WTC11 (cell line): ENCODE results near the gene TMIE. TPM values are rescaled to one million over a fixed set of nuclear protein-coding genes. Genes with fewer than 3 reads are reported as not detected.

Source experiments
- ATAC-seq: fragments of 200-7000 bp; cut with Tn5 transposase; 2 replicates; pipeline ENCODE4 v1.10.0; 2021; ENCODE audit warnings: mild to moderate bottlenecking, moderate library complexity
- CTCF ChIA-PET: fragments of 300-600 bp; sonication (Branson Sonifier 250); formaldehyde crosslinking; loops from one replicate; lab custom pipeline; 2021; ENCODE audit warnings: antibody characterized with exemption; lab: Charles Lee
- POLR2A ChIA-PET: fragments of 350-600 bp; sonication (Branson Sonifier 250); formaldehyde crosslinking; loops from one replicate; lab custom pipeline; 2021; ENCODE audit warnings: antibody characterized with exemption; lab: Charles Lee
- DNase-seq: peaks from one replicate; pipeline ENCODE4 v3.0.0; 2021; ENCODE audit warnings: low spot score
- H3K27ac Mint-ChIP-seq: 2 replicates; pipeline ENCODE4 v1.8.0; 2021; ENCODE audit warnings: mixed read lengths
- H3K27me3 Mint-ChIP-seq: 2 replicates; pipeline ENCODE4 v1.8.0; 2021; ENCODE audit warnings: low read depth, mild to moderate bottlenecking, moderate library complexity, mixed read lengths
- H3K36me3 Mint-ChIP-seq: 2 replicates; pipeline ENCODE4 v1.8.0; 2021; ENCODE audit warnings: mixed read lengths
- H3K4me1 Mint-ChIP-seq: 2 replicates; pipeline ENCODE4 v1.8.0; 2022; ENCODE audit warnings: mixed read lengths
- H3K4me3 Mint-ChIP-seq: 2 replicates; pipeline ENCODE4 v1.8.0; 2021; ENCODE audit warnings: mild to moderate bottlenecking, moderate library complexity, mixed read lengths
- H3K9me3 Mint-ChIP-seq: 2 replicates; pipeline ENCODE4 v1.8.0; 2021; ENCODE audit warnings: mixed read lengths
- AFF4 ChIP-seq: sonication (generic); formaldehyde crosslinking; IDR thresholded peaks from 2 replicates; pipeline ENCODE4 v1.8.1; 2023; ENCODE audit warnings: mild to moderate bottlenecking, missing genetic modification reagents, borderline replicate concordance
- AR ChIP-seq: fragments of 250-450 bp; sonication (Bioruptor Pico); IDR thresholded peaks from 2 replicates; pipeline ENCODE4 v1.9.0; 2021; ENCODE audit warnings: mild to moderate bottlenecking
- CBFB ChIP-seq: sonication (generic); formaldehyde crosslinking; IDR thresholded peaks from 2 replicates; pipeline ENCODE4 v1.8.1; 2022; ENCODE audit warnings: mild to moderate bottlenecking, low read depth, missing genetic modification reagents
- ELF4 ChIP-seq: sonication (generic); formaldehyde crosslinking; IDR thresholded peaks from 2 replicates; pipeline ENCODE4 v1.8.1; 2022; ENCODE audit warnings: low read depth, mild to moderate bottlenecking, moderate library complexity, missing genetic modification reagents
- FOXP1 ChIP-seq: sonication (generic); formaldehyde crosslinking; IDR thresholded peaks from 2 replicates; pipeline ENCODE4 v1.8.0; 2022; ENCODE audit warnings: missing genetic modification reagents, mild to moderate bottlenecking, moderate library complexity, borderline replicate concordance
- FOXP4 ChIP-seq: sonication (generic); formaldehyde crosslinking; IDR thresholded peaks from 2 replicates; pipeline ENCODE4 v1.8.0; 2022; ENCODE audit warnings: mild to moderate bottlenecking, missing genetic modification reagents
- JAZF1 ChIP-seq: fragments of 250-450 bp; sonication (Bioruptor Pico); IDR thresholded peaks from 2 replicates; pipeline ENCODE4 v1.9.0; 2021; ENCODE audit warnings: moderate library complexity, mild to moderate bottlenecking, inconsistent platforms
- MYBL2 ChIP-seq: sonication (generic); formaldehyde crosslinking; IDR thresholded peaks from 2 replicates; pipeline ENCODE4 v1.8.1; 2023; ENCODE audit warnings: mild to moderate bottlenecking, moderate library complexity, missing genetic modification reagents
- NFE2L1 ChIP-seq: sonication (generic); formaldehyde crosslinking; IDR thresholded peaks from 2 replicates; pipeline ENCODE4 v1.8.1; 2023; ENCODE audit warnings: missing genetic modification reagents
- NR1H2 ChIP-seq: sonication (generic); formaldehyde crosslinking; IDR thresholded peaks from 2 replicates; pipeline ENCODE4 v1.9.0; 2021; ENCODE audit warnings: mild to moderate bottlenecking, moderate library complexity, missing genetic modification reagents
- OVOL2 ChIP-seq: fragments of 250-450 bp; sonication (Bioruptor Pico); IDR thresholded peaks from 2 replicates; pipeline ENCODE4 v1.9.0; 2021; ENCODE audit warnings: mild to moderate bottlenecking, borderline replicate concordance
- PRRX2 ChIP-seq: fragments of 250-450 bp; sonication (Bioruptor Pico); IDR thresholded peaks from 2 replicates; pipeline ENCODE4 v1.8.0; 2021; ENCODE audit warnings: mild to moderate bottlenecking
- SMAD3 ChIP-seq: sonication (generic); formaldehyde crosslinking; IDR thresholded peaks from 2 replicates; pipeline ENCODE4 v1.8.0; 2022; ENCODE audit warnings: missing genetic modification reagents, mild to moderate bottlenecking, borderline replicate concordance
- TP53 ChIP-seq: sonication (generic); formaldehyde crosslinking; IDR thresholded peaks from 2 replicates; pipeline ENCODE4 v1.8.1; 2023; ENCODE audit warnings: mild to moderate bottlenecking, missing genetic modification reagents
- ZBTB21 ChIP-seq: sonication (generic); formaldehyde crosslinking; IDR thresholded peaks from 2 replicates; pipeline ENCODE4 v1.8.1; 2023; ENCODE audit warnings: mild to moderate bottlenecking, missing genetic modification reagents, borderline replicate concordance
- ZBTB43 ChIP-seq: sonication (generic); formaldehyde crosslinking; IDR thresholded peaks from 2 replicates; pipeline ENCODE4 v1.8.1; 2023; ENCODE audit warnings: mild to moderate bottlenecking, missing genetic modification reagents
- ZNF232 ChIP-seq: sonication (generic); formaldehyde crosslinking; IDR thresholded peaks from 2 replicates; pipeline ENCODE4 v1.8.0; 2022; ENCODE audit warnings: mild to moderate bottlenecking, missing genetic modification reagents
- ZNF263 ChIP-seq: sonication (generic); formaldehyde crosslinking; IDR thresholded peaks from 2 replicates; pipeline ENCODE4 v1.8.1; 2022; ENCODE audit warnings: low read depth, mild to moderate bottlenecking, moderate library complexity, missing genetic modification reagents
- ZNF512 ChIP-seq: sonication (generic); formaldehyde crosslinking; IDR thresholded peaks from 2 replicates; pipeline ENCODE4 v1.8.1; 2022; ENCODE audit warnings: missing genetic modification reagents, borderline replicate concordance
- total RNA-seq: library from RNA; stranded (reverse); gene quantifications from 3 replicates; pipeline ENCODE4 v1.2.3, GENCODE V29; 2021

TMIE gene
- total RNA-seq, 1 experiment from 2014 or later: 0.57 TPM

- TF ChIP-seq NR1H2 (CRISPR knock-in tag) (no peak), AFF4 (CRISPR knock-in tag) (no peak), FOXP1 (CRISPR knock-in tag) (no peak), FOXP4 (CRISPR knock-in tag) (no peak), ZNF512 (no peak)
Measured at GRCh38 chr3:46706771-46707582, 5.8 kb downstream of the TMIE start (continued).

- ChIA-PET CTCF (interaction anchor here (0.9 to 2.3 kb wide), 12 partner anchors 10 to 219 kb away, joined by 3 to 10 read pairs (median 6); partner anchors contain the start of genes ALS2CL and PRSS50), POLR2A (no interaction called here)
- Mint-ChIP-seq H3K9me3 (no peaks in the 10 kb centered on the region), H3K4me3 (no peak overlapping the region), H3K4me1 (peaks cover 11% of the 10 kb centered on the region), H3K27ac (no peak overlapping the region), H3K36me3 (no peaks in the 10 kb centered on the region), H3K27me3 (peaks cover 10% of the 10 kb centered on the region)
- DNase-seq (no peak), ATAC-seq (no peak)
- TF ChIP-seq SMAD3 (CRISPR knock-in tag) (no peak), MYBL2 (CRISPR knock-in tag) (no peak), AR (CRISPR knock-in tag) (no peak), JAZF1 (CRISPR knock-in tag) (no peak), CBFB (no peak), ZNF263 (CRISPR knock-in tag) (no peak), ZNF512 (no peak), PRRX2 (CRISPR knock-in tag) (no peak), ZBTB21 (no peak), ZBTB43 (CRISPR knock-in tag) (no peak), TP53 (CRISPR knock-in tag) (no peak), FOXP4 (CRISPR knock-in tag) (no peak), NFE2L1 (CRISPR knock-in tag) (no peak), ZNF232 (no peak), OVOL2 (CRISPR knock-in tag) (no peak), ELF4 (CRISPR knock-in tag) (no peak)
Measured at GRCh38 chr3:46707601-46708011, 6.4 kb downstream of the TMIE start.
